ENCODE data around the gene USP20. TPM values are rescaled to one million over a fixed set of nuclear protein-coding genes. Genes with fewer than 3 reads are reported as not detected.

The USP20 gene
- total RNA-seq, 1 experiment from 2014 or later, result 14.4 TPM

DNA sequence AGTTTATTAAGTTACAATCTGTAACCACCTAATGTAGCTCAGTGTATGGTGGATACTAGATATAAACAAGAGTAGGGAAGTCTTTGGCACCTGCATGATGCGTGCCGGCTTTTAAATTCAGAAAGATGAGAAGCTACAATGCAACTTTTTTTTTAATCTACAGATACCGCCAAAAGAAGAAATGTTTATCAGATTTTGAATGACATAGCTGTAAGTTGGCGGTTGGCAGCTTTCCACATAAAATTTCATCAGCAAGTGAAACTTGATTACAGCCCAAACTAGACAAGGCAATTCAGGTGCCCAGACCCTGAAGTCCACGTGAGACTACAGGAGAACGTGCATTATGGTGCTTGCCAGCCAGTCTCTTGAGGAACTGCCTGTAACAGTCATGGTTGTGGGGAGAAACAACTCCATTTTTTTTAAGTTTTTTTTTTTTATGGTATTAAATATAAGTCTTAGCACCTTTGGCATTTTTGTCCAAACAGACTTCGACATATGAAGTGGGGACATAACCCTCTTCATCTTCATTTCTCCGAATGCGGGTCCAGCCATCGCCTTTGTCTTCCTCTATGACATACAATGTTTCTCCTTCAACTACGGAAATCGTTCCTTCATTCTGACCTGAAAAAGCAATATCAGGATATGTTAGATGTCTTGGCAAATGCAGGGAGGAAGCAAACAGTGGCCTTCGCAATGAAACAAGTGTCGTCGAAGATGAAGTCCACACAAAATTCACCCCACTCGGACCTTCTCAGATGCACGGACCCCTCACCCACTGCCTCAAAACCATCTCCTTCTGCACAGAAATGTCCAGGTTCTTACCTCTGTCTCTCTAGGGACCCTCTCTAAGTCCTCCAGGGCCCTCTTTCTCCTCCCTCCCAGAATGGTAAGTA is 60.4 kb downstream of the USP20 start:
- H3K27me3 ChIP-seq (ENCODE audit: control insufficient read depth, insufficient read depth, low read length), result no peaks in the 10 kb centered on the region
- intact Hi-C loops (cut with micrococcal nuclease; ENCODE audit: unreplicated experiment) (no loop called here), in situ Hi-C loops (cut with HindIII; ENCODE audit: low pct_unique_long_range_greater_than_20kb, low sequenced_read_pairs) (no loop called here)
- H3K4me1 ChIP-seq (ENCODE audit: control insufficient read depth, insufficient read depth, low read length), result no peaks in the 10 kb centered on the region
- H3K9me3 ChIP-seq (ENCODE audit: control insufficient read depth, insufficient read depth, low read depth, low read length), result no peaks in the 10 kb centered on the region
- BruUV-seq (replicated peaks), result no TSS peak
- no peaks in the 10 kb centered on the region for H3K36me3 ChIP-seq (ENCODE audit: control insufficient read depth, insufficient read depth, low read length)
- DNase-seq (ENCODE audit: low read depth, low spot score) (no peak), ATAC-seq (no peak)
- ChIA-PET POLR2A (no interaction called here), CTCF (no interaction called here)
- no peak overlapping the region for H3K27ac ChIP-seq (ENCODE audit: low read length)
- TF ChIP-seq, protein P1, sequence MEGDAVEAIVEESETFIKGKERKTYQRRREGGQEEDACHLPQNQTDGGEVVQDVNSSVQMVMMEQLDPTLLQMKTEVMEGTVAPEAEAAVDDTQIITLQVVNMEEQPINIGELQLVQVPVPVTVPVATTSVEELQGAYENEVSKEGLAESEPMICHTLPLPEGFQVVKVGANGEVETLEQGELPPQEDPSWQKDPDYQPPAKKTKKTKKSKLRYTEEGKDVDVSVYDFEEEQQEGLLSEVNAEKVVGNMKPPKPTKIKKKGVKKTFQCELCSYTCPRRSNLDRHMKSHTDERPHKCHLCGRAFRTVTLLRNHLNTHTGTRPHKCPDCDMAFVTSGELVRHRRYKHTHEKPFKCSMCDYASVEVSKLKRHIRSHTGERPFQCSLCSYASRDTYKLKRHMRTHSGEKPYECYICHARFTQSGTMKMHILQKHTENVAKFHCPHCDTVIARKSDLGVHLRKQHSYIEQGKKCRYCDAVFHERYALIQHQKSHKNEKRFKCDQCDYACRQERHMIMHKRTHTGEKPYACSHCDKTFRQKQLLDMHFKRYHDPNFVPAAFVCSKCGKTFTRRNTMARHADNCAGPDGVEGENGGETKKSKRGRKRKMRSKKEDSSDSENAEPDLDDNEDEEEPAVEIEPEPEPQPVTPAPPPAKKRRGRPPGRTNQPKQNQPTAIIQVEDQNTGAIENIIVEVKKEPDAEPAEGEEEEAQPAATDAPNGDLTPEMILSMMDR (IDR thresholded peaks at IDR 0.05), result no peak
- TF ChIP-seq REST (IDR thresholded peaks at IDR 0.05; ENCODE audit: insufficient read depth in 1 of 2, low read depth in 2 of 2, low read length in 1 of 2) (no peak), TCF7L2 (IDR thresholded peaks at IDR 0.05; ENCODE audit: low read depth, low read length) (no peak), SIN3A (IDR thresholded peaks at IDR 0.05; ENCODE audit: borderline replicate concordance, insufficient read depth, low read depth, low read length) (no peak), POLR2AphosphoS5 (IDR thresholded peaks at IDR 0.05; ENCODE audit: low read depth, low read length) (no peak)
- no peak overlapping the region for H3K4me3 ChIP-seq (ENCODE audit: low read depth in 2 of 2, low read length in 2 of 2)

DNA sequence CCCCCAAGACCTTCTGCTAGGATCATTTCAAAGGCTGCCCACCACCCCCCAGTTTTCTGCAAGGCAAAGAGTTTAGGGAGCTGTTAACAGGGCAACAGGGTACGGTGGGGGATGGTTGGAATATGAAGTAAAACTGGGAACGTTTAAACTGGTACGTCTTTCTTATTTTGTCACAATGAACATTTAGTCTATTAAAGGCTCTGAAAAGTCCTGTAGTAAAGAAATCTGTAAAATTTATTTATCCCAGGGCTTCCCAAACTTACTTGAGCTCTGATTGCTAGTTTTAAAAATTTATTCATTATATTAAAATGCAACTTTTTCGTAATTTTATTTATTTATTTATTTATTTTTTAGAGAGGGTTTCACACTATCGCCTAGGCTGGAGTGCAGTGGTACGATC is 62.0 kb downstream of the USP20 start:
- no peak overlapping the region for H3K4me3 ChIP-seq (ENCODE audit: low read depth in 2 of 2, low read length in 2 of 2)
- H3K36me3 ChIP-seq (ENCODE audit: control insufficient read depth, insufficient read depth, low read length), result no peaks in the 10 kb centered on the region
- ChIA-PET POLR2A (no interaction called here), CTCF (no interaction called here)
- TF ChIP-seq TCF7L2 (IDR thresholded peaks at IDR 0.05; ENCODE audit: low read depth, low read length) (no peak), POLR2AphosphoS5 (IDR thresholded peaks at IDR 0.05; ENCODE audit: low read depth, low read length) (no peak), SIN3A (IDR thresholded peaks at IDR 0.05; ENCODE audit: borderline replicate concordance, insufficient read depth, low read depth, low read length) (no peak), REST (IDR thresholded peaks at IDR 0.05; ENCODE audit: insufficient read depth in 1 of 2, low read depth in 2 of 2, low read length in 1 of 2) (no peak)
- TF ChIP-seq, protein P1 (IDR thresholded peaks at IDR 0.05), result no peak
- no peak overlapping the region for H3K27ac ChIP-seq (ENCODE audit: low read length)
- no peaks in the 10 kb centered on the region for H3K4me1 ChIP-seq (ENCODE audit: control insufficient read depth, insufficient read depth, low read length)
- no TSS peak for BruUV-seq (replicated peaks)
- in situ Hi-C loops (cut with HindIII; ENCODE audit: low pct_unique_long_range_greater_than_20kb, low sequenced_read_pairs), result no loop called here
- intact Hi-C loops (cut with micrococcal nuclease; ENCODE audit: unreplicated experiment), result no loop called here
- no peaks in the 10 kb centered on the region for H3K9me3 ChIP-seq (ENCODE audit: control insufficient read depth, insufficient read depth, low read depth, low read length)
- DNase-seq (ENCODE audit: low read depth, low spot score) (no peak), ATAC-seq (no peak)
- no peaks in the 10 kb centered on the region for H3K27me3 ChIP-seq (ENCODE audit: control insufficient read depth, insufficient read depth, low read length)
